MG63 (cell line): Measurements from ENCODE around the gene ARMC6. TPM values are rescaled to one million over a fixed set of nuclear protein-coding genes. Genes with fewer than 3 reads are reported as not detected.
"Not testable (repeated sequence)": the region's sequence is repeated elsewhere in the genome, so short reads cannot be mapped to it uniquely, and the experiment has no call there.

Source experiments
- DNase-seq: peaks from one replicate; pipeline ENCODE4 v3.0.0-alpha.2; 2020
- H3K27me3 ChIP-seq: fragments of 250-450 bp; sonication (Bioruptor Pico); 2 replicates; pipeline ENCODE4 v1.5.1; 2020; ENCODE audit warnings: mild to moderate bottlenecking, moderate library complexity
- H3K36me3 ChIP-seq: fragments of 250-450 bp; sonication (Bioruptor Pico); 2 replicates; pipeline ENCODE4 v1.5.1; 2020; ENCODE audit warnings: mild to moderate bottlenecking, moderate library complexity
- H3K4me3 ChIP-seq: fragments of 250-450 bp; sonication (Bioruptor Pico); 2 replicates; pipeline ENCODE4 v1.5.1; 2020; ENCODE audit warnings: mild to moderate bottlenecking, moderate library complexity
- H3K9me3 ChIP-seq: fragments of 250-450 bp; sonication (Bioruptor Pico); 2 replicates; pipeline ENCODE4 v1.5.1; 2020; ENCODE audit warnings: mild to moderate bottlenecking, moderate library complexity
- total RNA-seq: library from RNA; depleted of rRNA; stranded (reverse); fragments of >200 nt; shearing (Covaris generic); gene quantifications from 2 replicates; pipeline ENCODE4 v1.2.3, GENCODE V29; 2014; ENCODE audit warnings: low replicate concordance; rRNA removed

ARMC6 gene
- total RNA-seq, 1 experiment from 2014 or later = 267 TPM

DNA sequence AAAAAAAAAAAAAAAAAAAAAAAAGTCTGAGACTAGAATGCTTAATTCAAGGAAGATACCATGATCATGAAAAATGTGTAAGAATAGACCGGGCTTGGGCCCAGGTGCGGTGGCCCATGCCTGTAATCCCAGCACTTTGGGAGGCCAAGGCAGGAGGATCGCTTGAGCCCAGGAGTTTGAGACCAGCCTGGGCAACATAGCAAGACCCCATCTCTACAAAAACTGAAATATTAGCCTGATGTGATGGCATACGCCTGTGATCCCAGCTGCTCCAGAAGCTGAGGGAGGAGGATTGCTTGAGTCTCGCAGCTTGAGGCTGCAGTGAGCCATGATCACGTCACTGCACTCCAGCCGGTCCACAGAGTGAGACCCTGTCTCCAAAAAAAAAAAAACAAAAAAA, 73.5 kb downstream of the ARMC6 start:
- H3K4me3 ChIP-seq, H3K27me3 ChIP-seq, DNase-seq, H3K36me3 ChIP-seq, H3K9me3 ChIP-seq: not testable (repeated sequence)

DNA sequence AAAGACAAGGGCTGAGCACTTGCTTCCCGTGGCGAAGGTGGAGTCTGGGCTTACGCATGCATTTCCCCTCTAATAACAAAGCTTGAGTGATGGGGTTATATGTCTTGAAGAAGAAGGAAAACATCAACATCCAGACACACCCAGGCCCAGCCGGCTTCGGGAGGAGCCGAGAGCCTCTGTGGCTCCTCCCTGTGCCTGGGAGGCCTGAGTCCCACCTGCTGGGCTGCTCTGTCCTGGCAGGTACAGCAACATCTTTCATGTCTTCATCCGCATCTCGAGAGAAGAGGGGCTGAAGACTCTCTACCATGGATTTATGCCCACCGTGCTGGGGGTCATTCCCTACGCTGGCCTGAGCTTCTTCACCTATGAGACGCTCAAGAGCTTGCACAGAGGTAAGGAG, 74.3 kb downstream of the ARMC6 start:
- Histone ChIP-seq H3K4me3 (no peak overlapping the region), H3K9me3 (no peaks in the 10 kb centered on the region), H3K27me3 (no peaks in the 10 kb centered on the region; the same call in 1 of the 2 replicates), H3K36me3 (no peaks in the 10 kb centered on the region)
- DNase-seq = no peak

Other genes with a start within 250 kb of the ARMC6 start
- 0.30 and 0.66 TPM in 2 replicates for gene COMP, start 242.3 kb upstream of the ARMC6 start, total RNA-seq
- gene UPF1, start 201.6 kb upstream of the ARMC6 start, total RNA-seq = 66.0 and 80.2 TPM in 2 replicates
- gene CERS1, start 137.4 kb upstream of the ARMC6 start, total RNA-seq = 8.4 and 9.9 TPM in 2 replicates
- gene COPE, start 114.2 kb upstream of the ARMC6 start, total RNA-seq = 528 and 780 TPM in 2 replicates
- gene DDX49, start 113.9 kb upstream of the ARMC6 start, total RNA-seq = 142 and 214 TPM in 2 replicates
- 137 and 145 TPM in 2 replicates for gene HOMER3, start 92.4 kb upstream of the ARMC6 start, total RNA-seq
- 57.3 and 58.7 TPM in 2 replicates for gene SUGP2, start 86 bp upstream of the ARMC6 start, total RNA-seq
- 2.0 and 10.0 TPM in 2 replicates for gene SLC25A42, start 30.4 kb downstream of the ARMC6 start, total RNA-seq
- gene TMEM161A, start 104.9 kb downstream of the ARMC6 start, total RNA-seq = 33.2 and 64.3 TPM in 2 replicates
- 2.1 TPM in 1 of 2 replicates, not detected in the other for gene MEF2B, start 136.7 kb downstream of the ARMC6 start, total RNA-seq
- gene BORCS8, start 158.5 kb downstream of the ARMC6 start, total RNA-seq = 16.5 and 37.4 TPM in 2 replicates
- 64.9 and 144 TPM in 2 replicates for gene RFXANK, start 158.7 kb downstream of the ARMC6 start, total RNA-seq
- 46.4 and 63.1 TPM in 2 replicates for gene NR2C2AP, start 169.8 kb downstream of the ARMC6 start, total RNA-seq
- 0.07 and 0.79 TPM in 2 replicates for gene NCAN, start 178.4 kb downstream of the ARMC6 start, total RNA-seq
- not detected in 2 replicates for gene TM6SF2, start 239.7 kb downstream of the ARMC6 start, total RNA-seq